Sciatic nerve (tissue), 2 donors: ENCODE measurements around the gene SIRT6. TPM values are rescaled to one million over a fixed set of nuclear protein-coding genes. Genes with fewer than 3 reads are reported as not detected.
"Not testable (repeated sequence)": the region's sequence is repeated elsewhere in the genome, so short reads cannot be mapped to it uniquely, and the experiment has no call there.

Experiments
- ATAC-seq: fragments of 200-7000 bp; cut with Tn5 transposase; one replicate; pipeline ENCODE4 v1.9.1; 2020; ENCODE audit warnings: mild to moderate bottlenecking, moderate library complexity
- DNase-seq: peaks from one replicate; pipeline ENCODE4 v3.0.0-alpha.2; 2020; ENCODE audit warnings: low spot score
- intact Hi-C: fragments of 100-400 bp; cut with DNase I; formaldehyde crosslinking; loops from one replicate; pipeline ENCODE4 v1.14.2; 2022
- total RNA-seq: library from RNA; stranded (reverse); fragmentation: NEBNext Ultra II Directional; extraction: Animal tissue kit (Norgen Biotek cat#: 25700); gene quantifications from one replicate; pipeline ENCODE4 v1.2.1, GENCODE V29; 2021
- donor health status: DM: no; HTN: no; CAD: no.
- donor health status: DM: no; HTN: no; CAD: no.

SIRT6 gene
- total RNA-seq, 1 donor from 2014 or later: 19.0 TPM

DNA sequence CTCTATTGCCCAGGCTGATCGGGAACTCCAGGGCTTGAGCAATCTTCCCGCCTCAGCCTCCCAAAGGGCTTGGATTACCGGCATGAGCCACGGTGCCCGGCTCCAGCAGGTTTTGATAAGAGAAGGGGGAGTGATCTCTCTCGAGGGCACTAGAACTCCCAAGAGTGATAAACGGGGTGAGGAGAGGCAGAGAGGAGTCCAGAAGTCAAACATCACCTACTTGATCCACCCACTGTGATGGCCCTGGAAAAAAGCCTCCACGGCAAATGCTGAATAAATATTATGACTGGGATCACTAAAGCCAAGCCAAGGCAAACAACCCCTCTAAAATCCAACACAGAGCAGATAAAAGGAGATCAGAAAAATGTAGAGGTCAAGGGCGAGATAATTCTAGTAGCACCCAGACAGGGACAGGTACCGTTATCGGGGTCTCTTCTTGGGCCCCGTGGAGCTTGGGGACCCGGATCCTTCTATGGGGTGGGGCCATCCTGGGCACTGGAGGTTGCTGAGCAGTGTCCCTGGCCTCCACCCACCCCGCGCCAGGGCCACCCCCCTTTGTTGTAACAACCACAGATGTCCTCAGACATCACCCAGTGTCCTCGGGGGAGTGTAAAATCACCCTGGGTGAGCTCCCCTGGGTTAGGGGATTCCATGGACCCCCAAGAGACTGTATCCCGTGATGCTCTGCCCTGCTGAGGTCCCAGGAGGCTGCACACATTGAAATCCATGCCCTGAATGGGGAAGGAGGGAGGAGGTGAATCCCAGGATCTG, 32.7 kb downstream of the SIRT6 start:
- no peak for ATAC-seq
- intact Hi-C loops: no loop called here
- no peak for DNase-seq

DNA sequence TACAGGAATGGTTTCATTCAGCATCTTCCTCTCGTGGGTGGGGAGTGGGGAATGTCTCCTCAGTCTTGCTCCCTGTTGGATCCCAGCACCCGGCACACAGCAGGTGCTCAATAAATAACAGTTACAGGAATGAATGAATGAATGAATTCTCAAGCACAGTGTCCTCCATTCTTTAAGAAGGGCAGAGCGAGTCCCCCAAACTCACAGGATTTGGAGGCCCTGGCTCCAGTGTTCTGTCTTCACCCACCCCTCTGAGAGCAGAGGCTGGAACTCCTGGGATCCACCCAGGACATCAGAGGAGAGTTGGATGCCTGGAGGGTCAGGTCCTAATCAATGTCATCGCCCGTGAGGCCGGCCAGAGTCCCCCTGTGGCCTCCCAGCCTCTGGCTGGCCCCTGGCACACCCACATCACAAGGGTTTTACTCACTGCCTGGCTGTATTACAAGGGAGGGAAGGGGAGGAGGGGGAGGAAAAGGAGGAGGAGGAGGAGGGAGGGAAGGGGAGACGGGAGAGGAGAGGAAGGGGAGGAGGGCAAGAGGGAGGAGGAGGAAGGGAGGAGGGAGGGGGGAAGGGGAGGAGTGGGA, 37.6 kb downstream of the SIRT6 start:
- ATAC-seq: no peak
- no peak for DNase-seq
- intact Hi-C loops: no loop called here

DNA sequence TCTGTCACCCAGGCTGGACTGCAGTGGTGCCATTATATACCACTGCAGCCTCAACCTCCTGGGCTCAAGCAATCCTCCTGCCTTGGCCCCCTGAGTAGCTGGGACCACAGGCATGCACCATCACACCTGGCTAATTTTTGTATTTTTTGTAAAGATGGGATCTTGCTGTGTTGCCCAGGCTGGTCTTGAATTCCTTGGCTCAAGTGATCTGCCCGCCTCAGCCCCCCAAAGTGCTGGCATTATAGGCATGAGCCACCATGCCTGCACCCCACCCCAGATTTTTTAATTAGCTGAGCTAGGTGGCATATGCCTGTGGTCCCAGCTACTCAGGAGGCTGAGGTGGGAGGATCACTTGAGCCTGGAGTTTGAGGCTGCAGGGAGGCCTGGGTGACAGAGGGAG, 39.4 kb downstream of the SIRT6 start:
- intact Hi-C loops, ATAC-seq: not testable (repeated sequence)

DNA sequence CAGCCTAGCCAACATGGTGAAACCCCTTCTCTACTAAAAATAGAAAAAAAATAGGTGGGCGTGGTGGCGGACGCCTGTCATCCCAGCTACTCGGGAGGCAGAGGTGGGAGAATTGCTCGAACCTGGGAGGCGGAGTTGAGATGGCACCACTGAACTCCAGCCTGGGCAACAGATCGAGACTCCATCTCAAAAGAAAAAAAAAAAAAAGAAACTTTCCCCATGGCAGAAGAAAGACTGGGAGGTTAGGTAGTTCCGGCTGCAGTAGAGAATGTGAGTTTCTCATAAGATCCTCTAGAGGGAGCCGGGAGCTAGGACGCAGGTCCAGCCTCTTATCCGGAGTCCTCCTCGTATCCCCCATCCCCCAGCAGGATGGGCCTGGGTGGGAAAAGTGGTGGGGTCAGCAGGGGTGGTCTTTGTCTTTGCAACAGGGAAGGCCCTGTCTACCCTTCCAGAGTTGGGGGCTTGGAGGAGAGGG, 42.1 kb downstream of the SIRT6 start:
- DNase-seq (no peak), ATAC-seq (peak; percentile 81)
- intact Hi-C loops: no loop called here

More for the DNA sequence above, 39.4 kb downstream of the SIRT6 start:
- DNase-seq: not testable (repeated sequence)

DNA sequence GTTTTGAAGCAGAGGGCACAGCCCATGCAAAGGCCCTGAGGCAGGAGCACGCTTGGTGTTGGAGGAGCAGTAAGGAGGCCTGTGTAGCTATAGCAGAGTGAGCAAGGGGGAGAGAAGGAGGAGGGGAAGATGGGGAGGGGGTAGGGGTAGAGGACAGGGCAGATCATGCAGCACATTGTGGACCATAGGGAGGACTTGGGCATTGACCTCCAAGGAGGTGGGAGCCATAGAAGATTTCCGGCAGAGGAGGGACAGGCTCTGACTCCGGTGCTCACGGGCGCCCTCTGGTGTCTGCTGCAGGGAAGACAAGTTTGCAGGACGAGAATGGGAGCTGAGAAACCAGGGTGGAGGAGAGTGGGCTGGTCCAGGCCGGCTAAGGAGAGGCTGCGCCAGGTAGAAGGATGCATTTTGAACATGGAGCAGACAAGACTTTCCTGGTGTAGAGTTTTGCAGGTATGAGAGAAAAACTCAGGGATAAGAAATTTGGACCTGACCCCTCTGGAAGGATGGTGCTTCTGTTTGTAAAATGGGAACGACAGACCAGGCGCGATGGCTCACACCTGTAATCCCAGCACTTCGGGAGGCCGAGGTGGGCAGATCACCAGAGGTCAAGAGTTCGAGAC, 42.6 kb downstream of the SIRT6 start:
- intact Hi-C loops: no loop called here
- DNase-seq: peak; percentile 88
- ATAC-seq: peak; percentile 84

DNA sequence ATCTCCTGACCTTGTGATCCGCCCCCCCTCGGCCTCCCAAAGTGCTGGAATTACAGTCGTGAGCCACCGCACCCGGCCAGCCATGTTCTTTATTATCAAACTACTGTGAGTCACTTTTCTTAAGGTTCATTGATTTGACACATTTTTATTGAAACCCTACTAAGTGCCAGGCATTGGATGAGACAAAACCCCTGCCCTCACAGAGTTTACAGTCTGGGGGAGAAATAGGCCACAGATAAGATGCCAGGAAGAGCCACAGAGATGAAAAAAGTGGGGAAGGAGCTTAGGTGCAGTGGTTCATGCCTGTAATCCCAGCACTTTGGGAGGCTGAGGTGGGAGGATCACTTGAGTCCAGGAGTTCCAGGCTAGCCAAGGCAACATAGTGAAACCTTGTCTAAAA, 43.9 kb downstream of the SIRT6 start:
- intact Hi-C loops: no loop called here
- ATAC-seq: no peak
- DNase-seq: no peak

DNA sequence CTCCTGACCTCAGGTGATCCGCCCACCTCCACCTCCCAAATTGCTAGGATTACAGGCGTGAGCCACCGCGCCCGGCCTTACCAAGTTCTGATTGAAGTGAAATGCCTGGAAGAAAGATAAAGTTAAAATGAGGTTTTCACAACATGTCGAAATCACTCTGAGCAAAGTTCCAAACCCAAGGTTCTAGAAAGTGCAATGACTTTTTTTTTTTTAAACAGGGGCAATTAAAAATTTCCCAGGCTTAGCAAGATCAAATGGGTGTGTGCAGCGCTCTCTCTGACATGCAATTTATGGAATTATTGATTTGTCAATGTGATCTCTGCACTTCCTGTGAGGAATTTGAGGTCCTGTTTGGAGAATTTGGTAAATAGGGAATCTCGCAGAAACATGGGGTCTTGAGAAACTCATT, 45.7 kb downstream of the SIRT6 start:
- ATAC-seq: no peak
- DNase-seq: no peak
- intact Hi-C loops: no loop called here

DNA sequence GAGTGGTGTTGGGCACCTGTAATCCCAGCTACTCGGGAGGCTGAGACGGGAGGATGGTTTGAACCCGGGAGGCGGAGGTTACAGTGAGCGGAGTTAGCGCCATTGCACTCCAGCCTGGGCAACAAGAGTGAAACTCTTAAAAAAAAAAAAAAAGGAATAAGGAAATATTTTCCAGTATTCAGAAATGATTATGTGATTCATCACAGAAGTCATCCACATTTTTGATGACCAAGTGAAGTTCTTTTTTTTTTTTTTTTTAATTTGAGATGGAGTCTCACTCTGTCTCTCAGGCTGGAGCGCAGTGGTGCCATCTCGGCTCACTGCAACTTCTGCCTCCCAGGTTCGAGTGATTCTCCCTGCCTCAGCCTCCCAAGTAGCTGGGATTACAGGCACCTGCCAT, 47.0 kb downstream of the SIRT6 start:
- DNase-seq, ATAC-seq, intact Hi-C loops: not testable (repeated sequence)

DNA sequence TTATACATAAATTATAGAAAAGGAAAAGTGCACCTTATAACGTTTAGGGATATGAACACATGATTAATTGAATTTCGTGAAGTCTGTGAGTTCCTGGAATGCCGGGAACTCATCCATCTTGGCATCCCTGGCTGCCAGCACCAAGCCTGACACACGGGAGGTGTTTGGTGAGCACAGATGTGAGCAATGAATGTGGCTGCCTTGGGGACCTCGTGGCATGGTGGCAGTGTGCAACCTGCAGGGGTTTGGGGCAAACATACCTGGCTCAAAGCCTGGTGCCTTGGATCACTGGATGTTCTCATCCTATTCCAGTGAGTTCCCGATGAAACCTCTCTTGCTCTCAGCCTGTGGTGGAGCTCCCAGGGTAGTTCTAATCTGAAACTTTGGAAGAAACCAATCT, 48.0 kb downstream of the SIRT6 start:
- no peak for DNase-seq
- ATAC-seq: no peak
- intact Hi-C loops: no loop called here

DNA sequence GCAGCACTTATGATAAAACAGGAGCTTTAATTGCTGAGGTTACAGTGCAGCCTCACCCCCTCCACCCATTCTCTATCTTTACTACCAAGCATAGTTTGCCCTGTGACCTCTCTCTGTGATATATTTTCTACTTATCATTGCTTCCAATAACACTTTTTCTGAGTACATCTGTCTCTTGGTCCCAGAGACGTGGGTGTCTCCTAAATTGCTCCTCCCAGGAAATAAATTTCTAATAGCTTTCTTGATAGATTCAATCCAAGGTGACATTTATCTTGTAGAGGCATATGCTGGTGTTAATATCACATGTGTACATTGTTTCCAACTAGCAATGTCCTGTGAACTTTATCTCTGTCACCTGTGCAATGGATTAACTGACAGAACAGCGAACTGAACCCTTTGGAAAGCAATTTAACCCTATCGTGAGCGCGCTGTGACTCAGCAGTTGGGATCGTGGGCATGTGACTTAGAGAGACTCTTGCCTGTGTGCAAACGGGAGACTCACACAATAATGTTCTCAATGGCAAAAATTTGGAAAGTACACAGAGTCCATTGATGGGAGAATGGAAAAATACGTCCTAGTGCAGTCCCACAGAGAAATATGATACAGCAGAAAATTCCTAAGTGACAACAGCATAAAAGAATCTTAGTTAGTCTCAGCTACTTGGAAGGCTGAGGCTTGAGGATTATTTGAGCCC, 51.5 kb downstream of the SIRT6 start:
- DNase-seq (no peak), ATAC-seq (peak; percentile 50)
- intact Hi-C loops: no loop called here

DNA sequence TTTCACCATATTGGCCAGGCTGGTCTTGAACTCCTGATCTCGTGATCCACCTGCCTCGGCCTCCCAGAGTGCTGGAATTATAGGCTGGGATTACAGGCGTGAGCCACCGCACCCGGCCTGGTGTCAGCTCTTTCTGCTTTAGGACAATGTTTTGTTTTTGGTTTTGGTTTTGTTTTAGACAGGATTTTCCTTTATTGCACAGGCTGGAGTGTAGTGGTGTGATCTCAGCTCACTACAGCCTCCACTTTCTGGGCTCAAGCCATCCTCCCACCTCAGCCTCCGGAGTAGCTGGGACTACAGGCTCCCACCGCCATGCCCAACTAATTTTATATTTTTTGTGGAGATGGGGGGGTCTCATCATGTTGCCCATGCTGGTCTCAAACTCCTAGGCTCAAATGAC, 53.3 kb downstream of the SIRT6 start:
- ATAC-seq, intact Hi-C loops, DNase-seq: not testable (repeated sequence)

DNA sequence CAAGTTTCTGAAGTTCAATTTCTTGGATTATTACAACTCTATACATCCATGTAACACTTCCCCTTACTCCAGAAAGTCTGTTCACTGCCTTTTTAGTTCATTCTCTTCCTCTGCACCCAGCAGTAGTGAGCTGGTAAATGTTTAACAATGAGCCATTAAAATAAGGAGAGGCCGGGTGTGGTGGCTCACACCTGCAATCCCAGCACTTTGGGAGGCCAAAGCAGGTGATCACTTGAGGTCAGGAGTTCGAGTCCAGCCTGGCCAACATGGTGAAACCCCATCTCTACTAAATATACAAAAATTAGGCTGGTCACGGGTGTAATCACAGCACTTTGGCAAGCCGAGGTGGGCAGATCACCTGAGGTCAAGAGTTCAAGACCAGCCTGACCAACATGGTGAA, 55.0 kb downstream of the SIRT6 start:
- intact Hi-C loops, DNase-seq, ATAC-seq: not testable (repeated sequence)

DNA sequence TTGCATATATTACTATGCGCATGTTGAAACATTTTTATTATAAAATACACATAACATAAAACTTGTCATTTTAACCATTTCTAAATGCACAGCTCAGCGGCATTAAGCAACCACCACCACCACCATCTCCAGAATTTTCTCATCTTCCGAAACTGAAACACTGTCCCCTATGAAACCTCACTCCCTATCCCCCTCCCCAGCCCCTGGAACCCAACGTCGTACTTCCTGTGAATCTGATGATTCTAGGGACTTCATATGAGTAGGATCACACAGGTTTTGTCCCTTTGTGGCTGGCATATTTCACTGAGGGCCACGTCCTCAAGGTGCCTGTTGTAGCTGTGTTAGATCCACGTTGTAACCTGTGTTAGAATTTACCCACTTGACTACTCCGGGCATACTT, 57.7 kb downstream of the SIRT6 start:
- no peak for DNase-seq
- intact Hi-C loops: no loop called here
- no peak for ATAC-seq

Other genes starting within 250 kb of the SIRT6 start
- not detected for gene NMRK2, start 249.5 kb downstream of the SIRT6 start, total RNA-seq
- 69.0 TPM for gene DAPK3, start 211.5 kb downstream of the SIRT6 start, total RNA-seq
- 1,381 TPM for gene EEF2, start 197.1 kb downstream of the SIRT6 start, total RNA-seq
- 33.4 TPM for gene PIAS4, start 174.8 kb downstream of the SIRT6 start, total RNA-seq
- gene ZBTB7A, start 115.7 kb downstream of the SIRT6 start, total RNA-seq: 54.2 TPM
- 108 TPM for gene MAP2K2, start 58.4 kb downstream of the SIRT6 start, total RNA-seq
- gene CREB3L3, start 28.9 kb downstream of the SIRT6 start, total RNA-seq: not detected
- gene ANKRD24, start 126 bp upstream of the SIRT6 start, total RNA-seq: 1.3 TPM
- 3.0 TPM for gene EBI3, start 47.0 kb upstream of the SIRT6 start, total RNA-seq
- gene YJU2, start 64.5 kb upstream of the SIRT6 start, total RNA-seq: 17.3 TPM
- gene SHD, start 96.7 kb upstream of the SIRT6 start, total RNA-seq: not detected
- gene TMIGD2, start 119.8 kb upstream of the SIRT6 start, total RNA-seq: 0.85 TPM
- 0.31 TPM for gene FSD1, start 122.0 kb upstream of the SIRT6 start, total RNA-seq
- gene STAP2, start 156.3 kb upstream of the SIRT6 start, total RNA-seq: 3.7 TPM
- 13.1 TPM for gene MPND, start 161.0 kb upstream of the SIRT6 start, total RNA-seq
- 71.8 TPM for gene SH3GL1, start 218.0 kb upstream of the SIRT6 start, total RNA-seq
- gene CHAF1A, start 220.1 kb upstream of the SIRT6 start, total RNA-seq: 8.0 TPM